Keratinocyte (primary cell): Measurements from ENCODE around the gene TOM1. TPM values are rescaled to one million over a fixed set of nuclear protein-coding genes. Genes with fewer than 3 reads are reported as not detected.
A peak's percentile ranks its signal among the peaks of the same experiment; 100 is the strongest.

Source experiments
- DNase-seq: peaks from one replicate; pipeline ENCODE4 v3.0.0-alpha.2; 2011; ENCODE audit warnings: low read depth, missing footprints, low spot score
- FAIRE-seq: peaks from 2 replicates; lab custom pipeline; 2011; peaks lifted over from hg19 to GRCh38; lab: Jason Lieb, UNC
- H2AFZ ChIP-seq: 2 replicates; pipeline ENCODE4 v1.6.0; 2012; ENCODE audit warnings: low read length, control low read depth, inconsistent platforms; ENCODE audit not compliant: control insufficient read depth
- H3K27ac ChIP-seq: 2 replicates; pipeline ENCODE4 v1.5.1; 2011; ENCODE audit warnings: low read length; ENCODE audit not compliant: control insufficient read depth, insufficient read depth
- H3K27me3 ChIP-seq: 3 replicates; pipeline ENCODE4 v1.6.0; 2011; ENCODE audit warnings: low read length; ENCODE audit not compliant: control insufficient read depth, insufficient read depth; ENCODE audit errors: extremely low read depth
- H3K36me3 ChIP-seq, 2 experiments: 2 replicates in 1 of 2; 3 replicates in 1 of 2; pipeline ENCODE4 v1.5.1; 2011; ENCODE audit warnings: low read length in 2 of 2, mild to moderate bottlenecking in 1 of 2; ENCODE audit not compliant: control insufficient read depth in 2 of 2, insufficient read depth in 2 of 2; ENCODE audit errors: extremely low read depth in 1 of 2
- H3K4me1 ChIP-seq: 3 replicates; pipeline ENCODE4 v1.5.1; 2011; ENCODE audit warnings: low read length; ENCODE audit not compliant: control insufficient read depth, insufficient read depth; ENCODE audit errors: extremely low read depth
- H3K4me2 ChIP-seq: 3 replicates; pipeline ENCODE4 v1.6.0; 2011; ENCODE audit warnings: low read depth, low read length; ENCODE audit not compliant: control insufficient read depth, insufficient read depth; ENCODE audit errors: extremely low read depth
- H3K4me3 ChIP-seq, 3 experiments: fragments of 200-600 bp in 1 of 3; sonication (generic) in 1 of 3; 2 replicates in 2 of 3; 3 replicates in 1 of 3; pipeline ENCODE4 v1.5.1; 2011 to 2016; ENCODE audit warnings: low read length in 3 of 3, mild to moderate bottlenecking in 3 of 3, control low read depth in 2 of 3, inconsistent platforms in 1 of 3, low read depth in 1 of 3, mixed read lengths in 1 of 3, mixed run types in 1 of 3, moderate library complexity in 1 of 3; ENCODE audit not compliant: control insufficient read depth in 2 of 3, insufficient read depth in 2 of 3; ENCODE audit errors: extremely low read depth in 1 of 3
- H3K79me2 ChIP-seq: 2 replicates; pipeline ENCODE4 v1.6.0; 2012; ENCODE audit warnings: low read length; ENCODE audit not compliant: control insufficient read depth, insufficient read depth
- H3K9ac ChIP-seq: 3 replicates; pipeline ENCODE4 v1.6.0; 2011; ENCODE audit warnings: low read length; ENCODE audit not compliant: control insufficient read depth, insufficient read depth; ENCODE audit errors: extremely low read depth
- H3K9me1 ChIP-seq: 3 replicates; pipeline ENCODE4 v1.6.0; 2011; ENCODE audit warnings: low read length; ENCODE audit not compliant: control insufficient read depth, insufficient read depth; ENCODE audit errors: extremely low read depth
- H3K9me3 ChIP-seq: 2 replicates; pipeline ENCODE4 v1.5.1; 2012; ENCODE audit warnings: low read depth, low read length; ENCODE audit not compliant: control insufficient read depth
- H4K20me1 ChIP-seq: 3 replicates; pipeline ENCODE4 v1.6.0; 2011; ENCODE audit warnings: low read length; ENCODE audit not compliant: control insufficient read depth, insufficient read depth; ENCODE audit errors: extremely low read depth
- CTCF ChIP-seq, 3 experiments: IDR thresholded peaks in 1 of 3; conservative IDR thresholded peaks in 1 of 3; optimal IDR thresholded peaks in 1 of 3; 2 replicates in 2 of 3; 3 replicates in 1 of 3; pipeline versions ENCODE3 to v1.5.1; 2011; ENCODE audit warnings: low read length in 3 of 3, mild to moderate bottlenecking in 3 of 3, moderate library complexity in 2 of 3, control low read depth in 1 of 3, inconsistent platforms in 1 of 3; ENCODE audit not compliant: insufficient read depth in 2 of 3; ENCODE audit errors: extremely low read depth in 1 of 3
- EZH2 ChIP-seq: IDR thresholded peaks from one replicate; pipeline ENCODE4 v1.6.1; 2012; ENCODE audit warnings: inconsistent platforms, mild to moderate bottlenecking, low read length, moderate library complexity
- dilution Hi-C: fragments of 300-500 bp; cut with MboI; formaldehyde crosslinking; loops from one replicate; pipeline ENCODE4 v1.7.0; 2020; ENCODE audit warnings: low sequenced_read_pairs; ENCODE audit not compliant: extremely low pct_ligation_motif_present
- polyA plus RNA-seq, 5 experiments: library from polyadenylated mRNA; depleted of rRNA in 3 of 5; stranded (reverse) in 3 of 5; stranded (forward) in 1 of 5; unstranded in 1 of 5; fragments of >200 nt; gene quantifications; 1 replicate in 1 of 5; 2 replicates in 3 of 5; 3 replicates in 1 of 5; pipeline versions ENCODE4 v1.2.1 to v1.2.3, GENCODE V29; 2011 to 2012; ENCODE audit warnings: missing spikeins in 2 of 5, low read depth in 1 of 5, low replicate concordance in 1 of 5

The TOM1 gene
- polyA plus RNA-seq, 1 donor (not counting 4 experiments of a cell fraction or from before 2014, with no cell fraction given), result 17.4 TPM

- H3K36me3 ChIP-seq, result no peaks in the 10 kb centered on the region
- H3K9me3 ChIP-seq, result no peaks in the 10 kb centered on the region
- no peak overlapping the region for H3K9ac ChIP-seq
- no peaks in the 10 kb centered on the region for H3K79me2 ChIP-seq
- H3K4me2 ChIP-seq, result no peak overlapping the region
- TF ChIP-seq EZH2 (no peak), CTCF (optimal IDR thresholded peaks at IDR 0.05 in 1 of 3, IDR thresholded peaks at IDR 0.05 in 1 of 3, conservative IDR thresholded peaks at IDR 0.05 in 1 of 3; ENCODE audit: extremely low read depth in 1 of 3, insufficient read depth in 2 of 3, low read length in 3 of 3) (peak in 1 of 3 experiments; percentile 23)
- H4K20me1 ChIP-seq, result no peaks in the 10 kb centered on the region
- no peak for FAIRE-seq
- no peak overlapping the region for H2AFZ ChIP-seq
- peaks cover 10% of the 10 kb centered on the region for H3K4me1 ChIP-seq
- no peak for DNase-seq
- no peak overlapping the region for H3K27ac ChIP-seq
- H3K4me3 ChIP-seq, result no peak overlapping the region
- no peaks in the 10 kb centered on the region for H3K9me1 ChIP-seq
- dilution Hi-C loops, result no loop called here
- H3K27me3 ChIP-seq, result no peaks in the 10 kb centered on the region
Observed at GRCh38 chr22:35367331-35367886, 67.7 kb downstream of the TOM1 start.

GRCh38 chr22:35368386-35368785 lies 68.7 kb downstream of the TOM1 start:
- H3K4me1 ChIP-seq, result peaks cover 10% of the 10 kb centered on the region
- H2AFZ ChIP-seq, result no peak overlapping the region
- no peak overlapping the region for H3K9ac ChIP-seq
- no peaks in the 10 kb centered on the region for H3K9me1 ChIP-seq
- DNase-seq (no peak), FAIRE-seq (no peak)
- H3K36me3 ChIP-seq, result no peaks in the 10 kb centered on the region
- H3K4me3 ChIP-seq, result no peak overlapping the region
- no peaks in the 10 kb centered on the region for H4K20me1 ChIP-seq
- H3K27me3 ChIP-seq, result no peaks in the 10 kb centered on the region
- H3K9me3 ChIP-seq, result no peaks in the 10 kb centered on the region
- no peak overlapping the region for H3K4me2 ChIP-seq
- H3K27ac ChIP-seq, result no peak overlapping the region
- TF ChIP-seq EZH2 (no peak), CTCF (optimal IDR thresholded peaks at IDR 0.05 in 1 of 3, IDR thresholded peaks at IDR 0.05 in 1 of 3, conservative IDR thresholded peaks at IDR 0.05 in 1 of 3; ENCODE audit: extremely low read depth in 1 of 3, insufficient read depth in 2 of 3, low read length in 3 of 3) (no peak)
- dilution Hi-C loops, result no loop called here
- no peaks in the 10 kb centered on the region for H3K79me2 ChIP-seq
